Activated CD8-positive, alpha-beta T cell treated with anti-CD3 and anti-CD28 coated beads, Interleukin-2, amount 10 ng/mL, durations not matched to agents 7 days and 5 days (primary cell): ENCODE results near the gene SETD3. TPM values are rescaled to one million over a fixed set of nuclear protein-coding genes. Genes with fewer than 3 reads are reported as not detected.

ENCODE experiments used
- ATAC-seq: fragments of 150-1000 bp; cut with Tn5 transposase; one replicate; pipeline ENCODE4 v1.10.0; 2021; ENCODE audit warnings: moderate library complexity
- CTCF ChIA-PET: fragments of 350-600 bp; sonication (Branson Sonifier 250); formaldehyde crosslinking; loops from one replicate; lab custom pipeline; 2021; ENCODE audit warnings: antibody characterized with exemption; lab: Charles Lee
- POLR2A ChIA-PET: fragments of 350-600 bp; sonication (Branson Sonifier 250); formaldehyde crosslinking; loops from one replicate; lab custom pipeline; 2021; ENCODE audit warnings: antibody characterized with exemption; lab: Charles Lee
- DNase-seq: peaks from one replicate; pipeline ENCODE4 v3.0.0-alpha.2; 2020
- H3K27ac Mint-ChIP-seq: one replicate; pipeline ENCODE4 v1.8.0; 2021; ENCODE audit warnings: mild to moderate bottlenecking, mixed read lengths
- H3K27me3 Mint-ChIP-seq: one replicate; pipeline ENCODE4 v1.8.0; 2021; ENCODE audit warnings: low read depth, mixed read lengths
- H3K36me3 Mint-ChIP-seq: one replicate; pipeline ENCODE4 v1.8.0; 2021; ENCODE audit warnings: low read depth, mixed read lengths
- H3K4me1 Mint-ChIP-seq: one replicate; pipeline ENCODE4 v1.8.0; 2021; ENCODE audit warnings: low read depth, mixed read lengths
- H3K4me3 Mint-ChIP-seq: one replicate; pipeline ENCODE4 v1.8.0; 2021; ENCODE audit warnings: mild to moderate bottlenecking, mixed read lengths
- H3K9me3 Mint-ChIP-seq: one replicate; pipeline ENCODE4 v1.8.0; 2022; ENCODE audit warnings: mixed read lengths; ENCODE audit not compliant: insufficient read depth
- total RNA-seq, 2 experiments: library from RNA; stranded (reverse); gene quantifications; one replicate each; pipeline ENCODE4 v1.2.3, GENCODE V29; 2021

SETD3 gene
- total RNA-seq, 2 experiments from 2014 or later: 65.2 to 66.0 TPM

DNA sequence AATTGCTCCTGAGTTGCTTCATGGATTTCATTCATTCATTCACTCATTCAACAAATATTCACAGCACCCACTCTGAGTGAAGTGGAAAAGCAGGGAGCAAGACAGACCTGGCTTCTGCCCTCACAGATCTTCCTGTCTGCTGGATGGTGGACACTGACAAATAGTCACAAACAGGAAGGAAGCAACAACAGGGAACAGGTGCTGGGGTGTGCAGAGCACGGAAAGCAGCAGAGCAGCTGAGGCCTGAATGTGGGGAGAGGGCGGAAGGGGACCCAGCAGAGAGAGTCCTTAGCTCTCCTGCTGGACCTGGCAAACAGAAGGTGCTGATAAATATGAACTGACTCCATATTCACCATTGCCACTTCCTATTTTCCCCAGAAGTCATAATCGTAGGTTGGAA lies 54.4 kb downstream of the SETD3 start:
- ATAC-seq: no peak
- ChIA-PET POLR2A (no interaction called here), CTCF (interaction anchor here (1.4 to 2.7 kb wide), 3 partner anchors 10 to 34 kb away, joined by 4 to 17 read pairs (median 16); no protein-coding TSS in a partner anchor)
- Mint-ChIP-seq H3K4me1 (peaks cover 5% of the 10 kb centered on the region), H3K9me3 (peaks cover 12% of the 10 kb centered on the region), H3K4me3 (no peak overlapping the region), H3K27ac (peak overlapping the region; percentile 41), H3K36me3 (peaks cover 57% of the 10 kb centered on the region), H3K27me3 (no peaks in the 10 kb centered on the region)
- no peak for DNase-seq

DNA sequence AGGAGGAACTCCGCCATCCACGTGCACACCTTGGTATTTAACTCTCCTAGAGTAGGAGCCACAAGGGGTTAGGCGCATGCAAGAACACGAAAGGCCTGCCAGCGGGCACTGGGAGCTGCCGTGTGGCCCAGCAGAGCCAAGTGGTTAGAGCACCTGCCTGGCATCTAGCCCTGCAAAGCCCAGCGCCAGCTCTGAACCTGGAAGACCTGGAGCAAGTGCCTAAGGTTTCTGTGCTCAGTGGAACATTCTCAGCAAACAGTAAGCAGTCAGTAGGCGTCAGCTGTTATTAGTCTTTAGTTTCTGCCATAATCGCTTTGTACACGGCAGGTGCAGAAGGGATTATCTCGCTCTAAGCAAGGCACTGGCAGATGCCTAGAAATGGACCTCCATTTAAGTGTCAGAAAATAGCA lies 55.4 kb downstream of the SETD3 start:
- CTCF ChIA-PET: interaction anchor here (1.4 to 2.7 kb wide), 2 partner anchors 9 to 33 kb away, joined by 4 to 16 read pairs; no protein-coding TSS in a partner anchor
- DNase-seq (no peak), ATAC-seq (no peak)
- Mint-ChIP-seq H3K27ac (peak overlapping the region; percentile 39), H3K4me1 (peaks cover 5% of the 10 kb centered on the region), H3K4me3 (no peak overlapping the region), H3K9me3 (peaks cover 12% of the 10 kb centered on the region), H3K27me3 (no peaks in the 10 kb centered on the region), H3K36me3 (peaks cover 47% of the 10 kb centered on the region)
- POLR2A ChIA-PET: no interaction called here

DNA sequence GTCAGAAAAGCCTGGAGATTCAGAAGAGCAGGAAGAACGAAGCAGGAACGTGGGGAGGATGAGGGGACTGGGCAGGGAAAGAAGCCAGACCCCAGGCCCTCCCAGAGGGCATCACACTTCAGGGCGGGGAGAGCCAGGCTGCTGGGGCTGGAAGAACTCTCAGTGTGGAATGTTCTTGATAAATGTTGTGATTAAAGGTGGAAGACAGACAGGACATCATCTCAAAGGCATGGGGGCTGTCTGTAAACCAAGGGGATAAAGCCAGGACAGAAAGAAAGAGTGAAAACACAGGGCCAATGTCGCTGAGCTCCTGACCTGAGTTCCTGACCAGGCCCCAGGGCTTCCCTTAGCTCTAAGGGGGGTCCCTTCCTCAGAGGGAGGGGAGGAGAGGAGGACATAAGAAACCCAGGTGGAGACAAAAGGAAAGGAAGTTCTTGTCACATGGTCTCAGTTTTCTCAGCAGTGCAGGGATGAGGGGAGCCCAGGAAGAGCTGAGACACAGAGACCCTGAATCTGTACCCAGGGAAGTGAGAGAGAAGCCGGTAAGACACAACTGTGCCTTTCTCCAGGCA lies 56.3 kb downstream of the SETD3 start:
- H3K4me1 Mint-ChIP-seq: peaks cover 5% of the 10 kb centered on the region
- ChIA-PET POLR2A (no interaction called here), CTCF (interaction anchor here (2.7 kb wide), 1 partner anchor 8 kb away, joined by 16 read pairs; no protein-coding TSS in a partner anchor)
- no peaks in the 10 kb centered on the region for H3K27me3 Mint-ChIP-seq
- ATAC-seq (no peak), DNase-seq (no peak)
- peak overlapping the region; percentile 58 for H3K27ac Mint-ChIP-seq
- H3K9me3 Mint-ChIP-seq: peaks cover 10% of the 10 kb centered on the region
- H3K36me3 Mint-ChIP-seq: peaks cover 40% of the 10 kb centered on the region
- no peak overlapping the region for H3K4me3 Mint-ChIP-seq

DNA sequence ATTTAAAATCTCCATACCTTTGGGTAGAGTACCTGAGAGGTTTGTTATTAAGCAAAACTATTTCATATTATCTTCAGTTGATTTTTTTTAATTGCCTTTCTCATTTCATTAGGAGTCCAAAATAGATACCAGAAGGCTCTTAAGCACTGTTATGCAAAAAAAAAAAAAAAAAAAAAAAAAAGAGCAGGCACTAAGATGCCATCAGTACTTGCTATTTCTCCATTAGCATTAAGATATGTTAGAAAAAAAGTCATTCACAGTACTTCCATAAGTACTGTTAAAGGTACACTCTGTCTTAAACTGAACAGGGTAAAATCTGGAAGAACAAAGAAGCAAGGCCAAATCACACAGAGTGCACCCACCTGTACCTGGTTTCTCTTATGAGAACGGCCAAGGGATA lies 57.2 kb downstream of the SETD3 start:
- DNase-seq: no peak
- no peak for ATAC-seq
- Mint-ChIP-seq H3K9me3 (peaks cover 2% of the 10 kb centered on the region), H3K36me3 (peaks cover 31% of the 10 kb centered on the region), H3K4me3 (no peak overlapping the region), H3K4me1 (peaks cover 7% of the 10 kb centered on the region), H3K27ac (no peak overlapping the region), H3K27me3 (no peaks in the 10 kb centered on the region)
- ChIA-PET CTCF (interaction anchor here (2.7 kb wide), 1 partner anchor 8 kb away, joined by 16 read pairs; no protein-coding TSS in a partner anchor), POLR2A (no interaction called here)

DNA sequence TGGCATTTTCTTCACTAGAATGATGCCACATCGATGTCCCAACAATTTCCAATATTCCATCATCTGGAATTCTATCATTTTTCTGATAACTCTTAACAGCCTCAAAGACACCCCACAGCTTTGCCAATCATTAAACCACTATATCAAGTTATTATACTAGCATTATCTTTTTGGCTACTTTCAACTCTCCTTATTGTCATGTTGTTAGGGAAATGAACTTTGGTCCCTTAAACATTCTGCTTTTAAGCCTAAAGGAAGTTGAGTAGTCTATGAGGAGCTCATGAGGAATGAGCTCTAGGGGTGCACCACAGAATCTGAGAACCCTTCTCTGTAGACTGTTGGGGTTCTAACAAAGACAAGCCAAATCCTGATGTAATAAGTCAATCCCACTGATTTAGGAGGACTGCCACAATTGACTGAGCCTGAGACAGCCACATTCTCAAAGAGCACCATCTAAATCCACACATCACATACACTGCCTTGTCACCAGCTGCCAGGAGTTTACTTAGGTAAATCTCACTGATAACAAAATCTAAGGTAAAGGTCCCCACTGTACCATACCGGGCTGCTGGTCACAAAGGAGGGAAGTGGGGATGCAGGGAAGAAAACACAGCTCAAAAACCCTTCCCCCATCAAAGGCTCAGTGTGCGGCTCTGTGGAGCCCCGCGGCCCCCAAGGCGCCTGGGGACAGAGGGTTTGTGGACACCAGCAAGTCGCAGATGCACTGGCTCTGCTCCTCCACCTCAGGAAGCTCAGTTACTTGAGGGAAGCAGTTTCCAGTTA lies 58.2 kb downstream of the SETD3 start:
- Mint-ChIP-seq H3K4me3 (no peak overlapping the region), H3K4me1 (peaks cover 9% of the 10 kb centered on the region), H3K27me3 (no peaks in the 10 kb centered on the region), H3K27ac (no peak overlapping the region), H3K36me3 (peaks cover 21% of the 10 kb centered on the region), H3K9me3 (no peaks in the 10 kb centered on the region)
- ATAC-seq: no peak
- POLR2A ChIA-PET: interaction anchor here (0.5 kb wide), 1 partner anchor 608 kb away, joined by 3 read pairs; no protein-coding TSS in a partner anchor
- CTCF ChIA-PET: no interaction called here
- no peak for DNase-seq

DNA sequence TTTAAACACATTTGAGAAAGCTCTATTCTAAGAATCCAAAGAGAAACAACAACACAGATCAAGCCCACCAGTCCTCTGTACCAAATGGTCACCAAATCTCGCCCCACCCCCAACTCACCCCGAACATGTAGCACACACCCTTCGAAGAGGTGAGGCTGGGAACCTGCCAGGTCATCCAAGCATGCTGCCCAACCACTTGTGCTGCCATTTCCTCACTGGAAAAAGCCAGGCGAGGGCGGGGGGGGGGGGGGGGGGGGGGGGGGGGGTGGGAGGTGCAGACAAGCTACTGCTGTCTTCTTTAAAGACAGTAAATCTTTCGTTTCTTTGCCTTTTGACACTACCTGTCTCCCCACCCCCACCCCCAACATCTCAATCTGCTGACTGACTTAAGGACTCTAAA lies 59.9 kb downstream of the SETD3 start:
- ChIA-PET CTCF (no interaction called here), POLR2A (interaction anchor here (0.8 kb wide), 1 partner anchor 120 kb away, joined by 3 read pairs; no protein-coding TSS in a partner anchor)
- no peaks in the 10 kb centered on the region for H3K27me3 Mint-ChIP-seq
- H3K27ac Mint-ChIP-seq: no peak overlapping the region
- H3K36me3 Mint-ChIP-seq: peaks cover 11% of the 10 kb centered on the region
- no peak overlapping the region for H3K4me3 Mint-ChIP-seq
- DNase-seq (no peak), ATAC-seq (no peak)
- peaks cover 9% of the 10 kb centered on the region for H3K4me1 Mint-ChIP-seq
- no peaks in the 10 kb centered on the region for H3K9me3 Mint-ChIP-seq

DNA sequence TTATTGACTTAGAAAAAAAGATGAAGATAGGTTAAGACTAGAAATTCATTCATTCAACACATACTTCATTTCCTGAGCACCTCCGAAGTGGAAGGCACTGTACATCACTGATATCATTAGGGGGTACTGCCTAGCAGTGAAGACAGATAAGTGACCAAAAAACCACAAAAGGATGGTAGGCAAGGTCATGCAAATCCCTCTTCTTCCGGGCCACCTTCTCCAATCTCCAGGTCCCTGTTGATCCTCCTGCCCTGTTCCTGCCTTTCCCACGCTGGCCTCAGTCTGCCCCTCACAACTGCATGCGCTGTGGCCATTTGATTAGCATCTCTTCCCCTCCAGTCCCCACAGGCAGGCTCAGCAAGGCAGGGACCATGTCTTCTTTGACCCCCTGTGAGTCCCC lies 60.8 kb downstream of the SETD3 start:
- ATAC-seq (no peak), DNase-seq (no peak)
- ChIA-PET POLR2A (interaction anchor here (0.8 kb wide), 1 partner anchor 120 kb away, joined by 3 read pairs; no protein-coding TSS in a partner anchor), CTCF (no interaction called here)
- Mint-ChIP-seq H3K27me3 (no peaks in the 10 kb centered on the region), H3K9me3 (no peaks in the 10 kb centered on the region), H3K27ac (no peak overlapping the region), H3K4me1 (peaks cover 14% of the 10 kb centered on the region), H3K4me3 (no peak overlapping the region), H3K36me3 (peaks cover 14% of the 10 kb centered on the region)

DNA sequence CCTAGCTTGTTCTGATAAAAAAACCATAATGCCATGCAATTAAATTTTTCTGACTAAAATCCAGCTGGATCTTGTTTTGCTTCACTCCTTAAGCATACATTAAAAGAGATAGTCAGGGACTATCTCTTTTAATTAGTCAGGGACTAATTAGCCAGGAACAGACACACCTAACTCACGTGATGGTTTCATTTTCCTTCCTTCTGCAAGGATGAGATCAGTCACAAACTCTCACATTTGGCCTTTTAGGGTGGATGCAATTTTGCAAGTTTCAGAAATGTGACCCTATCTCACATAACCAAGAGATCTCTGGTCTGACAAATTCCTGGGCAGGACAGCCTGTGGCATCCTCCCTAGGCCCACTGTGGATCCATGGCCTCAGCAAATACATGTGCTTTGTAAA lies 62.4 kb downstream of the SETD3 start:
- ChIA-PET CTCF (interaction anchor here (1.3 to 3.5 kb wide), 4 partner anchors 16 to 98 kb away, joined by 4 to 34 read pairs (median 12); no protein-coding TSS in a partner anchor), POLR2A (no interaction called here)
- Mint-ChIP-seq H3K4me1 (peaks cover 10% of the 10 kb centered on the region), H3K27me3 (no peaks in the 10 kb centered on the region), H3K27ac (peak overlapping the region; percentile 3), H3K9me3 (no peaks in the 10 kb centered on the region), H3K4me3 (no peak overlapping the region), H3K36me3 (peaks cover 15% of the 10 kb centered on the region)
- DNase-seq (no peak), ATAC-seq (no peak)

DNA sequence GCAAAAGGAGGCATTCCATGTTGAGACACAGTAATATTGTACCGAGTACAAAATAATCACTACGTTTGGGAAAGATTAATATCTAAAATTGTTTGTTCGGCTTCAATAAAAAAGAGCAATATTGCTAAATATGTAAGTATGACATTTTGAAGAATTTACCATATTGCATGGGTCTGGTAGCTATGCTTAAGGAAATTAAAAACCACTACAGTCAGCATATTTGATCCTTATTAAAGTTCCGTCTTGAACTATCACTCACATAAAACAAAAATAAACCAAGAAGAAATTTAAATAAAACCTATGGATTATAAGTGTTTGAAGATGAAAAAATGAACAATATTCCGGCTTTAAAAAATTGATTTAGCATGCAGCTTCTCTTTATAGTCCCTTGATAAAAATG lies 63.8 kb downstream of the SETD3 start:
- Mint-ChIP-seq H3K4me3 (no peak overlapping the region), H3K9me3 (no peaks in the 10 kb centered on the region), H3K4me1 (peaks cover 18% of the 10 kb centered on the region), H3K27me3 (no peaks in the 10 kb centered on the region), H3K27ac (no peak overlapping the region), H3K36me3 (peaks cover 20% of the 10 kb centered on the region)
- no peak for ATAC-seq
- DNase-seq: no peak
- ChIA-PET CTCF (interaction anchor here (1.1 to 6.2 kb wide), 12 partner anchors 11 to 149 kb away, joined by 3 to 34 read pairs (median 9); partner anchors contain the start of genes CCNK and SETD3), POLR2A (no interaction called here)

DNA sequence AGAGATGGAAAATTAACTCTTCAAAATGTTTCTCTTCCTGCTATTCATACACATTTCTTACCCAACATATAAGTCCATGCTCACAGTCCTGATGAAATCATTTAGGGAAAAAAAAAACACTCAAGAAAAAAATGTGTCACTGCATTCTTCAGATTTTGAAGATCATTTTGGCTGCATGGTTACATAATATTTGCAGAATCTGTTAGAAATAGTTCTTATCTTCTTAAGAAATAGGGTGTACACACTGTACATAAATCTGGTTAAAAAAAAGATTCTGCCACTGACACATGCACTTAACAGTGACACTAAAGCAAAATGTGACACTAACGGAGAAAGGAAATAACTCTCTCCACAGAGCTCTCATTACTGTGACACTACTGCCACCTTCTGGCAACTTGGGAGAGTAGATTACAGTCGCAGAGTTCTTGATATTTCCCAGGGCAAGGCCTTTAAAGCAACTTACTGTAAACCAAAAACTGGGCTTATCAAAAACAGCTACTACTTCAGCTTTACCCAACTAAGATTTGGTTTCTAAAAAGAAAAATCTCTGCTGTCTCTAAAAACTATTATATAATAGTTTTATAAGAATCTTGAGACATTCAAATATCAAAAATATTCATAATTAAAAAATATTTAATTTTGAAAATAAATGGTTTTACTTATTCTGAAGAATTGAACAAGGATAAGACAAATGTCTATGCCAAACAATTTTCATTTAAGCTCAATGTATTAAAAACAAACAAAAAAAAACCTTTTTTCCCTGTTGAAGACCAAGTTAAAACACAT lies 65.0 kb downstream of the SETD3 start:
- Mint-ChIP-seq H3K27me3 (no peaks in the 10 kb centered on the region), H3K27ac (no peak overlapping the region), H3K4me3 (no peak overlapping the region), H3K36me3 (peaks cover 21% of the 10 kb centered on the region), H3K9me3 (no peaks in the 10 kb centered on the region), H3K4me1 (peaks cover 18% of the 10 kb centered on the region)
- peak; percentile 99 for ATAC-seq
- DNase-seq: peak; percentile 80
- CTCF ChIA-PET: interaction anchor here (0.6 to 6.2 kb wide), 34 partner anchors 9 to 1760 kb away, joined by 3 to 34 read pairs (median 4); partner anchors contain the start of genes CCNK and SETD3
- POLR2A ChIA-PET: no interaction called here

DNA sequence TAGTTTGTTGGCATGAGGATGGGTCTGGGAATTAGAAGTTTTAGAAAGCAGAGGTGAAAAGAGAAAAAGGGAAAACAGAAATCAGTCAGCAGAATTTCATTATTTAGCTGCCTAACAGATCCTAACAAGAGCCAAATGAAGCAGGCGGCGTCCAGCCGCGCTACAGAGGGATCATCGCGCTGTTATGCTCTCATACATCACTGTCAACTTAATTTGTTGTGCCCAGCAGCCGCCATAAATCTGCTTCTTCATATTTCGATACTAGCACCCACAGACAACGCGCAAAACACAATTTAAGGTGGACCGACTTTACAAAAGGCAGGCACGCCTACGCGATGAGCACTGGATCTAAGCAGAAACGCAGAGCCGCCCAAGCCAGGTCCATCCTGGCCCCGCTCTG lies 66.7 kb downstream of the SETD3 start:
- ChIA-PET CTCF (interaction anchor here (1.3 to 6.2 kb wide), 5 partner anchors 10 to 94 kb away, joined by 3 to 28 read pairs (median 4); no protein-coding TSS in a partner anchor), POLR2A (no interaction called here)
- DNase-seq (no peak), ATAC-seq (no peak)
- Mint-ChIP-seq H3K27me3 (no peaks in the 10 kb centered on the region), H3K9me3 (no peaks in the 10 kb centered on the region), H3K27ac (no peak overlapping the region), H3K36me3 (peaks cover 25% of the 10 kb centered on the region), H3K4me1 (peaks cover 18% of the 10 kb centered on the region), H3K4me3 (no peak overlapping the region)
